Stimulated activated naive CD8-positive, alpha-beta T cell treated with anti-CD3 and anti-CD28 coated beads, Interleukin-15, amount 100 ng/mL, for 72 hours (primary cell): ENCODE measurements around the gene ZDHHC8.

ENCODE experiments used
- ATAC-seq: fragments of 150-1000 bp; cut with Tn5 transposase; 2 replicates; pipeline ENCODE4 v1.10.0; 2021; ENCODE audit warnings: mild to moderate bottlenecking, moderate library complexity
- DNase-seq, 2 donors: peaks; one replicate each; pipeline ENCODE4 v3.0.0; 2021 to 2022
- H3K27ac Mint-ChIP-seq, 2 donors: one replicate each; pipeline ENCODE4 v1.8.0; 2022; ENCODE audit warnings: mild to moderate bottlenecking in 2 of 2, mixed read lengths in 2 of 2, moderate library complexity in 2 of 2
- H3K27me3 Mint-ChIP-seq: one replicate; pipeline ENCODE4 v1.8.0; 2022; ENCODE audit warnings: mixed read lengths
- H3K4me1 Mint-ChIP-seq: one replicate; pipeline ENCODE4 v1.8.0; 2022; ENCODE audit warnings: mild to moderate bottlenecking, mixed read lengths
- H3K4me3 Mint-ChIP-seq, 2 donors: one replicate each; pipeline ENCODE4 v1.8.0; 2022; ENCODE audit warnings: mild to moderate bottlenecking in 2 of 2, mixed read lengths in 2 of 2, moderate library complexity in 1 of 2
- H3K9me3 Mint-ChIP-seq, 2 donors: one replicate each; pipeline ENCODE4 v1.8.0; 2022; ENCODE audit warnings: mixed read lengths in 2 of 2

Gene ZDHHC8

DNA sequence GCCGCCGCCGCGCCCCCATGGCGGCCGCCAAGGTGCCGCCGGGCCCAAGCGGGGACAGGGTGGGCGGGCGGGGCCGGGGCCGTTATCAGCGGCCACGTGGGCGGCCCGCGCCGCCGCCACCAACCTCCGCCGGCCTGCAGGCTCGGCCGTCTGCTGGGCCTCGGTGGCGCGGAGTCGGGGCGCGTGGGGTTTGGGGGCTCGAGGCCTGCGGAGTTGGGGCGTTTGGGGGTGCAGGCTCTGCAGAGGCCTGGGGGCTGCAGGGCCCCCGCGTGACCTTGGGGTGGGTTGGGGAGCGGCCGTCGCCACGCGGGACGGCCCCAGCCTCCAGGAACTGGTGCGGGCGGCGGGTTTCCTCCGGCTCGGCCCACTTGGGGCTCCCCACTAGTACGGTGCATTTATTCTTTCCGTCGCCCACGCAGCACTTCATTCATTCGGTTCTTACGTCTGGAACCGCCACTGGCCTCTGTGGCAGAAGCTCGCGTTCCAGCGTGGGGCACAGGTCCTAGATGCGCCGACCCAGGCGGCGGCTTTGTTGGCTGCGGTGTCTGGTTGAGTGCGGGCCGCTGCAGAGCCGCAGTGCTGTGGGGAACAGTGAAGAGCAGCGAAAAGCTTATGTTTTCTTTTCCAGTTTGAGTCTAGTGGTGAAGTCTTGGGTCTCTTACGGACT is 13.8 kb upstream of the ZDHHC8 start:
- Mint-ChIP-seq H3K9me3 (no peaks in the 10 kb centered on the region), H3K27ac (peak overlapping the region; percentile 91 to 95), H3K4me3 (peak overlapping the region; percentile 92 to 97), H3K4me1 (peaks cover 85% of the 10 kb centered on the region), H3K27me3 (no peaks in the 10 kb centered on the region)
- ATAC-seq (peak; percentile 63), DNase-seq (peak; percentile 63 to 86)

DNA sequence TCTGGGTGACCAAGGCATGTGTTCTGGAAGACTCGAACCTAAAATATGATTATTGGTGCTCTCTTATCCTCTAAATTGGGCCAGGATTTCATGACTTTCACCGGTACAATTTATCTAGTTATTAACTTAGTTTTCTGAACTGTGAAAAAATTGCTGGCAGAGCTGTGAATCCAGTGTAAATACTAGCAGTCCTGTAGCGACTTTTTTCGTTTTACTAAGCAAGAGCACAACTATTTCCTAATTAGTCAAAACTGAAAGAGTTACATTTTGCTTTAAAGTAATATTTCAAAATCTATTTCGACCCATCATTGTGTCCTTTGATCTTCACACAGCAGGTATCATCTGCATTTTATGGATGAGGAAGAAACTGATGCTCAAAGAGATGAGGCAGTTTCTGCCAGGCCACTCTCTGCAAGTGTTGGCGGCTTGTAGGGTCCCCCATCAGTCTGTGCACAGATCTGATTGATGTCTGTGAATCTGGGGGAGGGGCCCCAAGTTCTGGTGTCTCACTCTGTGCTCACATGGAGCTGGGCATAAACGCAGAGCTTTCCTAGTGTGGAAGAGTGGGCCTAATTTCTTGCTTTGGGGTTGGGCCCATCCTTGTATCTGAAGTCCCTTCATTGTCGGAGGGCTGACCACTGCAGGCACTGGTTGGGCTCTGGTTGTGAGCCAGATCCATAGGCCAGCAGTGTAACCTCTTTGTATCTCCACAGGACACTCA is 13.1 kb upstream of the ZDHHC8 start:
- H3K9me3 Mint-ChIP-seq: no peaks in the 10 kb centered on the region
- H3K4me1 Mint-ChIP-seq: peaks cover 85% of the 10 kb centered on the region
- DNase-seq (no peak), ATAC-seq (no peak)
- H3K4me3 Mint-ChIP-seq: peak overlapping the region; percentile 92 to 97
- peak overlapping the region; percentile 91 to 95 for H3K27ac Mint-ChIP-seq
- H3K27me3 Mint-ChIP-seq: no peaks in the 10 kb centered on the region

DNA sequence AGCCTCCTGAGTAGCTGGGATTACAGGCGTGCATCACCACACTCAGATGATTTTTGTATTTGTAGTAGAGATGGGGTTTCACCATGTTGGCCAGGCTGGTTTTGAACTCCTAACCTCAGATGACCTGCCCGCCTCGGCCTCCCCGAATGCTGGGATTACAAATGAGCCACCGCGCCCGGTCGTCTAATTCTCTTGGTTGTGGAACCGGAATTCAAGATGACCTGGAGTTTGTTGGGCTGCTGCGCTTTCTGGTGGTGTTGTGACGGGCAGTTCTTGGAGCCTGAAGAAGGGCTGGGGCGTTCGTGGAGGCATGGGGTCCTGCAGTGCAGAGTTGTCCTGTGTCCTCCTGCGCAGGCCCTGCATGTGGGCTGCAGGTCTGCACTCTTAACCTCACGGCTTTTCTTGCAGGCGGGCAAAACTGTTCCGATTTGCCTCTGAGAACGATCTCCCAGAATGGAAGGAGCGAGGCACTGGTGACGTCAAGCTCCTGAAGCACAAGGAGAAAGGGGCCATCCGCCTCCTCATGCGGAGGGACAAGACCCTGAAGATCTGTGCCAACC is 9.7 kb upstream of the ZDHHC8 start:
- Mint-ChIP-seq H3K27ac (peak overlapping the region; percentile 52 to 67), H3K4me1 (peaks cover 60% of the 10 kb centered on the region), H3K9me3 (no peaks in the 10 kb centered on the region), H3K27me3 (no peaks in the 10 kb centered on the region), H3K4me3 (peak overlapping the region in 1 of 2 donors; percentile 29)
- DNase-seq (no peak), ATAC-seq (no peak)

DNA sequence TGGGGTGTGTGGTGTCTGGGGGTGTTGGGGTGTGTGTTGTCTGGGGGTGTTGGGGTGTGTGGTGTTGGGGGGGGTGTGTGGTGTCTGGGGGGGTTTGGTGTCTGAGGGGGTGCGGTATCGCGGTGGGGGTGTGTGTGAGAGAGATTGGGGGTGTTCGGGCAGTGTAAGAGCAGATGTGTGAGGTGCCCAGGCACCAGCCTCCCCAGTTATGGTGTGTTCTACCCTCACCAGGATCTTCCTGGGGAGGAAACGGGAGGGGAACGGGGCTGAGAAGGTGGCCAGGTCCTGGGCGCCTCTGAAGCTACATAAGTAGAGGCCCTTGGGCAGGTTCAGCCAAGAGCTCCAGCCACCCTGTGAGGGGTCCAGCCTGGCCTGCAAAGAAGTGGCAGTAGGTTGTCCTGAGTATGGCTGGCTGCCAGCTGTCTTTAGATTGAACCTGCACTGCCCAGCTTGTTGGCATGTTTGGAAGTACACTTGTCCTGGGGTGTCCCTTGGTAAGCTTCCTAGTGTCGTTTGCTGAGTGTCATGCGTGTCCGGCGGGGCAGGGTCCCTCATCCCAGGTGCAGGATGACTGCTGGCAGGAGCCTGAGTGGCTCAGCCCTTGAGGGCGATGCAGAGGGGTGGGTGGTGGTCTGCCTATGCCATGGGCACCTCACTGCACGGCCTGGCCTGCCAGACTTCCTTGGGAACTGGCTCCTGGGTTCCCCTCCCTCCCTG is 8.1 kb upstream of the ZDHHC8 start:
- H3K4me3 Mint-ChIP-seq: no peak overlapping the region
- H3K27me3 Mint-ChIP-seq: no peaks in the 10 kb centered on the region
- H3K4me1 Mint-ChIP-seq: peaks cover 71% of the 10 kb centered on the region
- ATAC-seq (peak; percentile 14), DNase-seq (no peak)
- H3K27ac Mint-ChIP-seq: peak overlapping the region; percentile 61 to 94
- no peaks in the 10 kb centered on the region for H3K9me3 Mint-ChIP-seq

DNA sequence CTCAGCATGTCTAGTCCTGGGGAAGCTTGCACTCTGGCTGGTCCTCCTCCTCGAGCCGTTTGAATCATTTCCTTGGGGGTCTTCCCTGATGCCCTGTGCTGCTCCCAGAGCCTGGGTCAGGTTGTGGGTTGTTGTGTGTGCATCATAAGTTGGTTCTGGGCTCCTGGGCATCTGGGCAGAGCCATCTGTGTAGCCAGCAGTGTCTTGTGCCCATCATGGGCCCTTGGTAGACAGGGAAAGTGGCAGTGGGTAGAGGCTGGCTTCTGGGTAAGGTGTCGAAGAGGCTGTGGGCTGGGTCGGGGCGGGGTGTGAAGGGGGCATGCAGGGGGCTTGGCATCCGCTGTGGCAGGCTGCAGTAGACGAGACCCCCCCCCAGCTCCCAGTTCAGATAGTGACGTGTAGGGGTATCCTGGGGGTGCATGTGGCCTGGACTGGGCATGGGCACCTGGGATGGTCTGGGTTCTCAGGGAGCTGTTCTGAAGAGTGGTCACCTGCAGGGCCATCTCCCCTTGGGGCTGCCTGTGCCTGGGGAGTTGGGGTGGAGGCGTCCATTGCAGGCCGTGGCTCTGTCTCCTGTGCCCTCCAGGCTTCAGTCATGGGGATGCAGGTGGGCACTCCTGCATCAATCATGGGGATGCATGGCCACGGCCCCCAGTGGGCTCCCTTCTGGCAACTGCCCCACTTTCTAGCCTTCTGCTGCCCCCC is 7.4 kb upstream of the ZDHHC8 start:
- Mint-ChIP-seq H3K27me3 (no peaks in the 10 kb centered on the region), H3K27ac (peak overlapping the region; percentile 58 to 94), H3K9me3 (no peaks in the 10 kb centered on the region), H3K4me1 (peaks cover 71% of the 10 kb centered on the region), H3K4me3 (no peak overlapping the region)
- no peak for DNase-seq
- ATAC-seq: no peak

DNA sequence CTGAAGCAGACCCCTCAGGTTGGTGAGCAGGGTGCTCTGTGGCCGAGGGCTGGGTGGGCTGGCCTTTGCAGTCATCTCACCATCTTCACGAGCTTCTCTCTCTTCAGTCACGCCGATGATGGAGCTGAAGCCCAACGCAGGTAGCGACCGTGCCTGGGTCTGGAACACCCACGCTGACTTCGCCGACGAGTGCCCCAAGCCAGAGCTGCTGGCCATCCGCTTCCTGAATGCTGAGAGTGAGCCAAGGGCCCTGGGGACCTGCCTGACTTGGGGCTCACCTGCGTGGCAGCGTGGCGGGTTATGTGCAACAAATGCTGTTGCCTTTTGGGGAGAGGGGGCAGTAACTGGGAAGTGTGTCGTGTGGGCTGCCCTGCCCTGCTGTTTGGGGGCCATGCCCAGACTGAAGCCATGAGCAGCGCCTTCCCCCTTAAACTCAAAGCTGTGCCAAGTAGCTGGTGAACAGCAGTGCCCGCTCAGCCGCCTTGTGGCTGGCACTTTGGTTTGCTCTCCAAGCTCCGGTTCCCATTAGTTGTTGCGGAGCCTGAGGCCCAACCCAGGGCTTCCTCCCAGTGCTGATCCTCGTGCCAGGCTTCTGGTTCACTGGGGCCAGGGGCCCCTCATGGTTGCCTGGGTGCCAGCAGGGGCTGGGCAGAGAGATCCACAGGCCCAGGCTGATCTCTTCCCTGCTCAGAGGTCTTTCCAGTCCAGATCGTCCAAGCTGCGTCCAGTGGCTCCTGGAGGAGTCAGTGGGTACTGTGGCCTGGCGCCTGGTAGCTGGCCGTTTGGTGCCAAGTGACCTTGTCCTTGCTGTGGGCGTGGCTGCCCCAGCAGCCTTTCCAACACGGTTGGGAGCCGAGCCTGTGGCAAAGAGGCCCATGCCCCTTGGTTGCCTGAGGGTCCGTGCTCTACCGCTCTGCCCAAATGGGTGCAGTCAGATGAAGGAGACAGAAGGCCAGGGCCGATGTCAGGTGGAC is 6.1 kb upstream of the ZDHHC8 start:
- Mint-ChIP-seq H3K4me1 (peaks cover 71% of the 10 kb centered on the region), H3K27me3 (no peaks in the 10 kb centered on the region), H3K4me3 (no peak overlapping the region), H3K27ac (peak overlapping the region in 1 of 2 donors; percentile 76), H3K9me3 (no peaks in the 10 kb centered on the region)
- no peak for DNase-seq
- no peak for ATAC-seq

DNA sequence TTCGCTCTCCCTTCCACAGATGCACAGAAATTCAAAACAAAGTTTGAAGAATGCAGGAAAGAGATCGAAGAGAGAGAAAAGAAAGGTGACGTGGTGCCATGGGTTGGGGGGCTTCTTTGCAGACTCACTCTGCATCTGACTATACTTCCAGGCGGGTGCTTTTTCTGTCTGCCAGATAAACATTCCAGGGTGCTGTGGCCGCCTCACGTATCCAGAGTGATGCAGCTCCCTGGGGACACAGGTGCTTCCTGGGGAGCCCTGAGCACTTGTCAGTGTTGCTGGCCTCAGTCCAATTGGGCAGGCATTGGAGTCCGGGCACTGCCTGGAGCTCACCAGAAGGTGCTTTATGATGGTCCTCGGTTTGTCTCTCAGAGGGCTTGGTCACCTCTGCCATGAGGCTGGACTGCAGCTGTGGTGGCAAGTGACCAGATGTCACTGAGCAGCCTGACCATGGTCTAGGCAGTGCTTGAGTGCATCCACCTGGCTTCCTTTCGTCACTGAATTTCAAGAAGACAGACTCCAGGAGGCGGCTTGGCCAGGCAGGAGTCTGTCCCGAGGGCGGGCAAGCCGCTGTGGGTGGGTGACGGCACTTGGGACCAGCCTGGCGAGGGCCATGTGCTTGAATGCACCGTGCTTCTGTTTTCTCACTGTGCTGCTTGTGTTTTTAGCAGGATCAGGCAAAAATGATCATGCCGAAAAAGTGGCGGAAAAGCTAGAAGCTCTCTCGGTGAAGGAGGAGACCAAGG is 5.1 kb upstream of the ZDHHC8 start:
- H3K27ac Mint-ChIP-seq: peak overlapping the region in 1 of 2 donors; percentile 48
- no peak for DNase-seq
- H3K27me3 Mint-ChIP-seq: no peaks in the 10 kb centered on the region
- no peak overlapping the region for H3K4me3 Mint-ChIP-seq
- no peak for ATAC-seq
- H3K9me3 Mint-ChIP-seq: no peaks in the 10 kb centered on the region
- H3K4me1 Mint-ChIP-seq: peaks cover 66% of the 10 kb centered on the region

DNA sequence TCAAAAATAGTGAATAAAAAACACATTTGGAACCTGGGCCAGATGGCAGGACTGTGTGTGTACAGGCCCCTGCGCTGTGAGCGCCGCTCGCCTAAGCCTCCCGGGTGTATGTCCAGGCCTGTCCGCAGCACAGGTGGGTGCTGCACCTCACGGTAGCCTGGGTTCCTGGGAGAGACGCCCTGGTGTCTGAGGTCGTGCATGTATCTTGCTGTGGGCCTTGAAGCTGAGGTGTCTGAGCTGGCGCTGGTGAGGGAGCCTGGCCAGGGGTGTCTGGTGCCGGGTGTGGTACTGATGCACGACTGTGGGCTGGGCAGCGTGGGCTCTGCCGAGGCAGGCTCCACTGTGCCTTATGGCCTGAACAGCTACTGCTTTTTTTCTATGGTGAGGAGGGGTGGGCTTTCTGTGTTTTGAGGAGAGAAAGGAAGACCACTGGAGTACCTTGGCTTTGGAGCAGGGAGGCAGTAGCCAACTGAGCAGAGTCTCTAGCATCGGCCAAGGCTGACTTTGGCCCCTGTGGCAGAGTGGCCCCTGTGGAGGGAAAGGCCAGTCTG is 4.2 kb upstream of the ZDHHC8 start:
- Mint-ChIP-seq H3K9me3 (no peaks in the 10 kb centered on the region), H3K4me3 (no peak overlapping the region), H3K27ac (no peak overlapping the region), H3K4me1 (peaks cover 58% of the 10 kb centered on the region), H3K27me3 (no peaks in the 10 kb centered on the region)
- no peak for ATAC-seq
- no peak for DNase-seq

DNA sequence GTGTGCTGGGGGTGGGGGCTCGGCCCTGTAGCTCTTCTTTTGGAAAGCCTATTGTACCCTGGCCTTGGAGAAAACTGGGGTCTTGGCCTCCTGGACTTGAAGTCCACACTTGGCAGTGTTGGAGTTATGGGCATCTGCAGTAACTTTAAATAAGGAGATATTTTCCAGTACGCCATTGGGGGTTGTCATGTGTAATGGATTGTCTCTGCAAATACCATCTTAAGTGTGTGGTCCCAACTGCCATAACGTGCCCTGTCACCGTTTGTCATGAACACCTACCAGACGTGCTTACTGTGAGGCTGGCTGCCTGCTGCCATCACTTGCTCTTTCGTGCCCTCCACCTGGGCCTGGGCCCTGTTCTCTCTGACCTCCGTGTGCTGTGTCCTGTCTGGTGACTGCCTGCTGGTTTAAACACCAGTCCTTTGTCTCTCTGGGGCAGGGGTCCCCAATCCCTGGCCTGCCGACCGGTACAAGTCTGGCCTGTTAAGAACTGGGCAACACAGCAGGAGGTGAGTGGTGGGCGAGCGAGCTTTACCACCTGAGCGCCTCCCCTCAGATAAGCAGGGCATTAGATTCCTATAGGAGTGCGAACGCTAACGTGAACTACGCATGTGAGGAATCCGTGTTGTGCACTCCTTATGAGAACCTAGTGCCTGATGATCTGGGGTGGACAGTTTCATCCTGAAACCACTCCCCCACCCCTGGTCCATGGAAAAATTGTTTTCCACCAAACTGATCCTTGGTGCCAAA is 3.6 kb upstream of the ZDHHC8 start:
- Mint-ChIP-seq H3K4me1 (peaks cover 58% of the 10 kb centered on the region), H3K4me3 (no peak overlapping the region), H3K27ac (no peak overlapping the region), H3K27me3 (no peaks in the 10 kb centered on the region), H3K9me3 (no peaks in the 10 kb centered on the region)
- ATAC-seq: no peak
- no peak for DNase-seq

DNA sequence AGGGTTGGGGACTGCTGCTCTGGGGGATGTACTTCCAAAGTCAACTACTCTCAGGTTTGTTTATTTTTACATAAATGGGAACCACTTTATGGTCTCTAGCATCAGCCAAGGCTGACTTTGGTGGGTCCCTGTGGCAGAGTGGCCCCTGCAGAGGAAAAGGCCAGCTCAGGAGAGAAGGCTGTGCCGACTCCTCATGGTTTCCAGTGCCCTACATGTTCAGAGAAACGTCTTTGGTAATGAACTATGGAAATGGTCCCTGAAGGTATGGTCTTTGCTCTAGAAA is 3.0 kb upstream of the ZDHHC8 start:
- Mint-ChIP-seq H3K27ac (no peak overlapping the region), H3K4me1 (peaks cover 58% of the 10 kb centered on the region), H3K9me3 (no peaks in the 10 kb centered on the region), H3K27me3 (no peaks in the 10 kb centered on the region), H3K4me3 (no peak overlapping the region)
- ATAC-seq (no peak), DNase-seq (no peak)

DNA sequence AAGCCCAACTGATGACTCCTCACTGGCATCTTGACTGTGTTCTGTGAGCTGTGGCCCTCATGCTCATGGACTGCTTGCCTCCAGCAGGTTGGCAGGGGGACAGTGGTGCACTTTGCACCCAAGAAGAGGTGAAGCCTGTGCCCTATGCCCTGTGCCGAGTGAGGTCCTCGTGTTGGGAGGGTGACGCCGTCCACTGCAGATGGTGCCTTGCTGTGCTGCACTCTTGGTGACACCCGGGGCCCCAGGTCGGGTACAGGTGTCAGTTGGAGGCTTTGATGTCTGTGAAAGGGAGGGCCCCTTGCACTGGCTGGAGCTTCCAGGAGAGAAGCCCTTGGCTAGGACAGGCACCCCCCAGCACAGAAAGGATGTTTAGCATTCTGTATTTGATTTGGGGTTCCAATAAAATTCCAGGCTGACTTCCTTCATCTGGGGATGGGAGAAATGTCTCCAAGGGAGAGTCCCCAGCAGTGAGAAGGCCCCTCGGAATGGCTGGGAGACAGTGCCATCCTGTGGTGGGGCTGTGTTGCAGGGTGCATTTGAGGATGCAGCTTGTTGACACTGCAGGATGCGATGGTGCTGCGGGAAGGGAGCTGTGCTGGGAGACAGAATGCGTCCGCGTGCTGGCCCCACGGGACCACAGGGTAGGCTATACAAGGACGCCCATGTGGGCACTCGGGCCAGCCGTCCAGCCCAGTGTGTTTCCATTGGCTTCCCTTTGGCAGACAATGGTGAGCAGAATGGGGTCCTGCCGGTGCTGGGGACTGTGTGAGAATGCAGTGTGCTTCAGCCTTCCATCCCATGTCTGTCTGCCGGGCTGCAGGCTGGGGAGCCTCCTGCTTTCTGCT is 2.5 kb upstream of the ZDHHC8 start:
- H3K9me3 Mint-ChIP-seq: no peaks in the 10 kb centered on the region
- peak; percentile 58 for ATAC-seq
- peak overlapping the region in 1 of 2 donors; percentile 34 for H3K4me3 Mint-ChIP-seq
- H3K4me1 Mint-ChIP-seq: peaks cover 58% of the 10 kb centered on the region
- peak overlapping the region in 1 of 2 donors; percentile 65 for H3K27ac Mint-ChIP-seq
- DNase-seq: peak; percentile 42 to 60
- H3K27me3 Mint-ChIP-seq: no peaks in the 10 kb centered on the region

DNA sequence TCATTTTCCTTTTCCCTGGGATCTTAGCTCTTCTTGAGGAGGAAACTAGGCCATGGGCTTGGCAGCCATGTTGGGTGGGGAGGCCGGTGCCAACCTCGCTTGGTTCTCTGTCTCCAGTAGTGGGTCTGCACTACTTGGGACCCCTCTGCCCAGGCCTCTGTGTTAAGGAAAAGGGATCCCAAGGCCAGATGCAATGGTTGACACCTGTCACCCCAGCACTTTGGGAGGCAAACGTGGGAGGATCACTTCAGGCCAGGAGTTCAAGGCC is 1.9 kb upstream of the ZDHHC8 start:
- Mint-ChIP-seq H3K27ac (no peak overlapping the region), H3K4me1 (peaks cover 62% of the 10 kb centered on the region), H3K27me3 (no peaks in the 10 kb centered on the region), H3K4me3 (no peak overlapping the region), H3K9me3 (no peaks in the 10 kb centered on the region)
- ATAC-seq (no peak), DNase-seq (no peak)

DNA sequence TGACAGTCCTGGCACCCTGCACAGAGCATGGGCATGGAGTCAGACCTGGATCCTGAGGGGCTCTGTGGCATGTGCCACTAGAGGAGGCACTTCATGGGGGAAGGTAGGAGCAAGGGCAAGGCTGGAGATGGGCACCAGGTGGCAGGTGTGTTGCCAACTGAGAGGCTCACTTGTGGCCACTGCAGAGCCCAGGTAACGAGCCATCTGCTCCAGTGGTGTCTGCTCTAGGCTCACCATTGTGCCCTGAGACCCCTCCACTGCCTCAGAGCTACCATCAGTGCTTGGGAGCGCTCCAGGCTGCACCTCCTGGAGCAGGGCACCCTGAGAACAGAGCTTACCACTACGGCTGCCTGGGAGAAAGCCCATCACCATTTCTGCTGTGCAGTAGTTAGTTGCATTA is 1.3 kb upstream of the ZDHHC8 start:
- DNase-seq (no peak), ATAC-seq (no peak)
- Mint-ChIP-seq H3K4me1 (peaks cover 69% of the 10 kb centered on the region), H3K4me3 (peak overlapping the region; percentile 64 to 73), H3K9me3 (no peaks in the 10 kb centered on the region), H3K27ac (no peak overlapping the region), H3K27me3 (no peaks in the 10 kb centered on the region)
